Nephron progenitor cell (in vitro differentiated cells): ENCODE measurements around the gene TSPEAR.

ENCODE experiments used
- DNase-seq: peaks from one replicate; pipeline ENCODE4 v3.0.0; 2021
- H3K27ac Mint-ChIP-seq: 2 replicates; pipeline ENCODE4 v1.8.0; 2021; ENCODE audit warnings: mild to moderate bottlenecking, moderate library complexity, mixed read lengths
- H3K27me3 Mint-ChIP-seq: 2 replicates; pipeline ENCODE4 v1.8.0; 2021; ENCODE audit warnings: mild to moderate bottlenecking, low read depth, mixed read lengths; ENCODE audit not compliant: poor library complexity
- H3K36me3 Mint-ChIP-seq: 2 replicates; pipeline ENCODE4 v1.8.0; 2021; ENCODE audit warnings: low read depth, mixed read lengths
- H3K4me1 Mint-ChIP-seq: 2 replicates; pipeline ENCODE4 v1.8.0; 2021; ENCODE audit warnings: mixed read lengths
- H3K4me3 Mint-ChIP-seq: 2 replicates; pipeline ENCODE4 v1.8.0; 2021; ENCODE audit warnings: mild to moderate bottlenecking, moderate library complexity, mixed read lengths
- H3K9me3 Mint-ChIP-seq: 2 replicates; pipeline ENCODE4 v1.8.0; 2021; ENCODE audit warnings: mild to moderate bottlenecking, moderate library complexity, mixed read lengths
- CTCF ChIP-seq: fragments of 200-600 bp; sonication (generic); IDR thresholded peaks from 2 replicates; pipeline ENCODE4 v1.5.0; 2021; ENCODE audit warnings: antibody characterized with exemption

Gene TSPEAR

GRCh38 chr21:44704636-44705001, 6.8 kb downstream of the TSPEAR start:
- peaks cover 95% of the 10 kb centered on the region for H3K27me3 Mint-ChIP-seq
- H3K4me1 Mint-ChIP-seq: peaks cover 56% of the 10 kb centered on the region
- no peak for DNase-seq
- no peak for TF ChIP-seq CTCF
- peaks cover 21% of the 10 kb centered on the region for H3K9me3 Mint-ChIP-seq
- no peak overlapping the region for H3K4me3 Mint-ChIP-seq
- no peak overlapping the region for H3K27ac Mint-ChIP-seq
- no peaks in the 10 kb centered on the region for H3K36me3 Mint-ChIP-seq

- TF ChIP-seq CTCF: no peak
- Mint-ChIP-seq H3K36me3 (no peaks in the 10 kb centered on the region), H3K4me1 (peaks cover 54% of the 10 kb centered on the region), H3K4me3 (no peak overlapping the region), H3K27ac (no peak overlapping the region), H3K9me3 (peaks cover 21% of the 10 kb centered on the region), H3K27me3 (peaks cover 93% of the 10 kb centered on the region)
- DNase-seq: no peak
These were observed 7.4 kb downstream of the TSPEAR start for GRCh38 chr21:44703731-44704635.

GRCh38 chr21:44702973-44703730, 8.2 kb downstream of the TSPEAR start:
- Mint-ChIP-seq H3K4me1 (peaks cover 52% of the 10 kb centered on the region), H3K9me3 (peaks cover 21% of the 10 kb centered on the region), H3K4me3 (no peak overlapping the region), H3K27me3 (peaks cover 90% of the 10 kb centered on the region), H3K36me3 (no peaks in the 10 kb centered on the region), H3K27ac (no peak overlapping the region)
- DNase-seq: no peak
- no peak for TF ChIP-seq CTCF

GRCh38 chr21:44702111-44702972, 9.0 kb downstream of the TSPEAR start:
- no peak for DNase-seq
- no peak overlapping the region for H3K27ac Mint-ChIP-seq

GRCh38 chr21:44701541-44701940, 9.8 kb downstream of the TSPEAR start:
- H3K36me3 Mint-ChIP-seq: no peaks in the 10 kb centered on the region
- DNase-seq: no peak
- H3K4me3 Mint-ChIP-seq: no peak overlapping the region
- H3K27me3 Mint-ChIP-seq: peaks cover 85% of the 10 kb centered on the region
- no peak for TF ChIP-seq CTCF
- peaks cover 57% of the 10 kb centered on the region for H3K4me1 Mint-ChIP-seq
- peaks cover 21% of the 10 kb centered on the region for H3K9me3 Mint-ChIP-seq
- no peak overlapping the region for H3K27ac Mint-ChIP-seq

More at GRCh38 chr21:44702111-44702972, 9.0 kb downstream of the TSPEAR start:
- TF ChIP-seq CTCF: no peak
- no peak overlapping the region for H3K4me3 Mint-ChIP-seq
- peaks cover 21% of the 10 kb centered on the region for H3K9me3 Mint-ChIP-seq
- H3K27me3 Mint-ChIP-seq: peaks cover 87% of the 10 kb centered on the region
- peaks cover 52% of the 10 kb centered on the region for H3K4me1 Mint-ChIP-seq
- H3K36me3 Mint-ChIP-seq: no peaks in the 10 kb centered on the region
